ENCODE results near the gene MYO7A. TPM values are rescaled to one million over a fixed set of nuclear protein-coding genes. Genes with fewer than 3 reads are reported as not detected.

The MYO7A gene
- total RNA-seq = 1 to 10 TPM in 1 of 3 donors, under 1 TPM in 2; 0.20 to 1.1 (median 0.68) TPM
- 4.1 TPM for total RNA-seq (2013)

GRCh38 chr11:77127920-77128691 lies at the start of gene MYO7A:
MYO7A (plus strand) TSS chr11:77128246; CDS start chr11:77130635, 2,389 bp downstream.
- WGBS (ENCODE audit: insufficient coverage) = 49% methylated on average over 20 of the region's 20 CpGs
- Histone ChIP-seq H3K27me3 (ENCODE audit: control insufficient read depth, insufficient read depth, low read length) (peaks cover 11% of the 10 kb centered on the region), H3K36me3 (ENCODE audit: control insufficient read depth, insufficient read depth, low read length) (no peaks in the 10 kb centered on the region), H3K9me3 (ENCODE audit: control insufficient read depth, insufficient read depth, low read length) (no peaks in the 10 kb centered on the region), H3K27ac (ENCODE audit: low read length) (no peak within 1 kb of the TSS), H3K4me1 (ENCODE audit: control insufficient read depth, insufficient read depth, low read length) (peaks cover 17% of the 10 kb centered on the region), H3K4me3 (ENCODE audit: low read length) (peak within 1 kb of the TSS; percentile 24)
- no peak for ATAC-seq
- no peaks in the 10 kb centered on the region for H3K36me3 Mint-ChIP-seq
- peaks cover 9 to 12% of the 10 kb centered on the region in 2 donors for H3K27me3 Mint-ChIP-seq (ENCODE audit: low read depth in 2 of 2)
- no peaks in the 10 kb centered on the region for H3K9me3 Mint-ChIP-seq
- H3K4me3 Mint-ChIP-seq = no peak within 1 kb of the TSS
- intact Hi-C loops (cut with micrococcal nuclease) = loop anchor here (1.0 to 2.0 kb wide), 2 partner anchors 60 to 491 kb away; no protein-coding TSS in a partner anchor
- TF ChIP-seq CTCF (IDR thresholded peaks at IDR 0.05) = no peak
- no peak for DNase-seq
- no peak within 1 kb of the TSS for H3K27ac Mint-ChIP-seq
- peaks cover 0 to 16% of the 10 kb centered on the region in 2 donors for H3K4me1 Mint-ChIP-seq

- 83% methylated on average over 1 of the region's 2 CpGs for whole genome bisulfite sequencing (ENCODE audit: insufficient coverage)
- no peak for TF ChIP-seq CTCF (IDR thresholded peaks at IDR 0.05)
- Histone ChIP-seq H3K27ac (ENCODE audit: low read length) (peak overlapping the region; percentile 9), H3K36me3 (ENCODE audit: control insufficient read depth, insufficient read depth, low read length) (no peaks in the 10 kb centered on the region), H3K4me1 (ENCODE audit: control insufficient read depth, insufficient read depth, low read length) (peaks cover 45% of the 10 kb centered on the region), H3K4me3 (ENCODE audit: low read length) (no peak overlapping the region), H3K27me3 (ENCODE audit: control insufficient read depth, insufficient read depth, low read length) (no peaks in the 10 kb centered on the region), H3K9me3 (ENCODE audit: control insufficient read depth, insufficient read depth, low read length) (no peaks in the 10 kb centered on the region)
- peaks cover 33 to 76% of the 10 kb centered on the region in 2 donors for H3K4me1 Mint-ChIP-seq
- H3K27ac Mint-ChIP-seq = peak overlapping the region; percentile 74 to 78
- no peaks in the 10 kb centered on the region for H3K36me3 Mint-ChIP-seq
- peak overlapping the region; percentile 37 for H3K4me3 Mint-ChIP-seq
- ATAC-seq = peak in 1 of 3 donors; percentile 28
- intact Hi-C loops (cut with micrococcal nuclease) = no loop called here
- no peaks in the 10 kb centered on the region for H3K9me3 Mint-ChIP-seq
- no peaks in the 10 kb centered on the region for H3K27me3 Mint-ChIP-seq (ENCODE audit: low read depth in 2 of 2)
- no peak for DNase-seq
These were observed 48.4 kb upstream of the MYO7A start for GRCh38 chr11:77079666-77080065.

GRCh38 chr11:77080643-77081210 lies 47.3 kb upstream of the MYO7A start:
- no peak for ATAC-seq
- Histone ChIP-seq H3K4me1 (ENCODE audit: control insufficient read depth, insufficient read depth, low read length) (peaks cover 38% of the 10 kb centered on the region), H3K9me3 (ENCODE audit: control insufficient read depth, insufficient read depth, low read length) (no peaks in the 10 kb centered on the region), H3K4me3 (ENCODE audit: low read length) (no peak overlapping the region), H3K27me3 (ENCODE audit: control insufficient read depth, insufficient read depth, low read length) (no peaks in the 10 kb centered on the region), H3K36me3 (ENCODE audit: control insufficient read depth, insufficient read depth, low read length) (no peaks in the 10 kb centered on the region), H3K27ac (ENCODE audit: low read length) (no peak overlapping the region)
- no peak for DNase-seq
- intact Hi-C loops (cut with micrococcal nuclease) = no loop called here
- peak overlapping the region; percentile 92 to 97 for H3K27ac Mint-ChIP-seq
- H3K4me3 Mint-ChIP-seq = no peak overlapping the region
- H3K9me3 Mint-ChIP-seq = no peaks in the 10 kb centered on the region
- no peaks in the 10 kb centered on the region for H3K27me3 Mint-ChIP-seq (ENCODE audit: low read depth in 2 of 2)
- no peak for TF ChIP-seq CTCF (IDR thresholded peaks at IDR 0.05)
- WGBS (ENCODE audit: insufficient coverage) = 91% methylated on average over 2 of the region's 2 CpGs
- H3K4me1 Mint-ChIP-seq = peaks cover 33 to 68% of the 10 kb centered on the region in 2 donors
- no peaks in the 10 kb centered on the region for H3K36me3 Mint-ChIP-seq
